Activated T-cell treated with anti-CD3 and anti-CD28 coated beads, Interleukin-2, amount 50 U/mL, for 4 hours (primary cell): ENCODE measurements around the gene AK6. TPM values are rescaled to one million over a fixed set of nuclear protein-coding genes. Genes with fewer than 3 reads are reported as not detected.

Source experiments
- ATAC-seq, 2 donors: fragments of 200-7000 bp; cut with Tn5 transposase; one replicate each; pipeline ENCODE4 v1.10.0; 2021
- DNase-seq: peaks from one replicate; pipeline ENCODE4 v3.0.0-alpha.2; 2020
- H3K27me3 Mint-ChIP-seq: one replicate; pipeline ENCODE4 v1.8.0; 2021; ENCODE audit warnings: low read depth, mixed read lengths
- H3K36me3 Mint-ChIP-seq: one replicate; pipeline ENCODE4 v1.8.0; 2022; ENCODE audit warnings: mixed read lengths; ENCODE audit not compliant: insufficient read depth
- H3K4me1 Mint-ChIP-seq: one replicate; pipeline ENCODE4 v1.8.0; 2021; ENCODE audit warnings: low read depth, mixed read lengths
- H3K4me3 Mint-ChIP-seq: one replicate; pipeline ENCODE4 v1.8.0; 2021; ENCODE audit warnings: mild to moderate bottlenecking, moderate library complexity, mixed read lengths
- H3K9me3 Mint-ChIP-seq: one replicate; pipeline ENCODE4 v1.8.0; 2021; ENCODE audit warnings: mixed read lengths
- total RNA-seq, 3 donors: library from RNA; stranded (reverse); gene quantifications; one replicate each; pipeline ENCODE4 v1.2.1, GENCODE V29; 2021

AK6 gene
- total RNA-seq, 3 donors from 2014 or later, result 126 to 145 (median 135) TPM

GRCh38 chr5:69315972-69316371 is 53.3 kb downstream of the AK6 start:
- no peak for DNase-seq
- Mint-ChIP-seq H3K9me3 (no peaks in the 10 kb centered on the region), H3K4me1 (no peaks in the 10 kb centered on the region), H3K36me3 (peaks cover 32% of the 10 kb centered on the region), H3K27me3 (no peaks in the 10 kb centered on the region), H3K4me3 (no peak overlapping the region)
- ATAC-seq, result no peak

GRCh38 chr5:69313428-69313827 is 55.9 kb downstream of the AK6 start:
- H3K4me1 Mint-ChIP-seq, result peaks cover 2% of the 10 kb centered on the region
- no peak overlapping the region for H3K4me3 Mint-ChIP-seq
- H3K36me3 Mint-ChIP-seq, result peaks cover 40% of the 10 kb centered on the region
- no peaks in the 10 kb centered on the region for H3K27me3 Mint-ChIP-seq
- DNase-seq (no peak), ATAC-seq (no peak)
- peaks cover 4% of the 10 kb centered on the region for H3K9me3 Mint-ChIP-seq

GRCh38 chr5:69312459-69313160 is 56.7 kb downstream of the AK6 start:
- Mint-ChIP-seq H3K9me3 (peaks cover 5% of the 10 kb centered on the region), H3K4me1 (peaks cover 3% of the 10 kb centered on the region), H3K27me3 (no peaks in the 10 kb centered on the region), H3K4me3 (no peak overlapping the region), H3K36me3 (peaks cover 46% of the 10 kb centered on the region)
- ATAC-seq (no peak), DNase-seq (no peak)

GRCh38 chr5:69309380-69309779 is 59.9 kb downstream of the AK6 start:
- Mint-ChIP-seq H3K9me3 (peaks cover 5% of the 10 kb centered on the region), H3K4me1 (peaks cover 3% of the 10 kb centered on the region), H3K27me3 (no peaks in the 10 kb centered on the region), H3K4me3 (no peak overlapping the region), H3K36me3 (peaks cover 40% of the 10 kb centered on the region)
- DNase-seq (no peak), ATAC-seq (no peak)

GRCh38 chr5:69308046-69308553 is 61.2 kb downstream of the AK6 start:
- no peak for DNase-seq
- Mint-ChIP-seq H3K4me1 (peaks cover 3% of the 10 kb centered on the region), H3K36me3 (peaks cover 39% of the 10 kb centered on the region), H3K4me3 (no peak overlapping the region), H3K27me3 (no peaks in the 10 kb centered on the region), H3K9me3 (peaks cover 5% of the 10 kb centered on the region)
- ATAC-seq, result peak in 1 of 2 donors; percentile 48

- no peak for DNase-seq
- peaks cover 3% of the 10 kb centered on the region for H3K4me1 Mint-ChIP-seq
- no peaks in the 10 kb centered on the region for H3K27me3 Mint-ChIP-seq
- no peak overlapping the region for H3K4me3 Mint-ChIP-seq
- peaks cover 5% of the 10 kb centered on the region for H3K9me3 Mint-ChIP-seq
- peaks cover 24% of the 10 kb centered on the region for H3K36me3 Mint-ChIP-seq
- ATAC-seq, result no peak
Observed at GRCh38 chr5:69305512-69305911, 63.8 kb downstream of the AK6 start.

Other genes with a start within 250 kb of the AK6 start
- 10 to 100 TPM; 19.3 to 25.6 (median 20.0) TPM for gene CCNB1, start 202.4 kb downstream of the AK6 start, total RNA-seq
- 10 to 100 TPM; 36.1 to 44.2 (median 41.6) TPM for gene CENPH, start 179.9 kb downstream of the AK6 start, total RNA-seq
- gene CDK7, start 134.6 kb downstream of the AK6 start, total RNA-seq, result 10 to 100 TPM; 39.9 to 52.4 (median 48.5) TPM
- 1 to 10 TPM; 6.3 to 7.9 (median 7.2) TPM for gene CCDC125, start 36.7 kb downstream of the AK6 start, total RNA-seq
- 100 to 1,000 TPM in 1 of 3 donors, 10 to 100 TPM in 2; 78.7 to 111 (median 91.4) TPM for gene TAF9, start within 50 bp of the AK6 start, total RNA-seq
- gene RAD17, start 298 bp upstream of the AK6 start, total RNA-seq, result 10 to 100 TPM; 19.9 to 25.1 (median 24.7) TPM
- gene MARVELD2, start 45.6 kb upstream of the AK6 start, total RNA-seq, result under 1 TPM; 0.46 to 0.53 (median 0.48) TPM
- gene OCLN, start 123.3 kb upstream of the AK6 start, total RNA-seq, result 1 to 10 TPM in 1 of 3 donors, under 1 TPM in 2; 0.08 to 1.4 (median 0.90) TPM
- 100 to 1,000 TPM in 1 of 3 donors, 10 to 100 TPM in 2; 67.8 to 108 (median 94.3) TPM for gene GTF2H2C, start 190.7 kb upstream of the AK6 start, total RNA-seq